Measurements from ENCODE around the gene CCR9. TPM values are rescaled to one million over a fixed set of nuclear protein-coding genes. Genes with fewer than 3 reads are reported as not detected.

CCR9 gene
- total RNA-seq, 2 experiments from 2014 or later = 0.32 TPM; not detected in 1

GRCh38 chr3:45951946-45952345 is 65.6 kb downstream of the CCR9 start:
- H3K9me3 ChIP-seq (ENCODE audit: low read length) = no peaks in the 10 kb centered on the region
- no peak overlapping the region for H2AFZ ChIP-seq (ENCODE audit: low read length)
- ChIA-PET POLR2A (no interaction called here), CTCF (ENCODE audit: unreplicated experiment) (no interaction called here)
- H3K4me3 ChIP-seq (ENCODE audit: low read depth, low read length, poor library complexity, severe bottlenecking) = no peak overlapping the region
- DNase-seq (ENCODE audit: low spot score) = no peak
- no peaks in the 10 kb centered on the region for H3K4me1 ChIP-seq (ENCODE audit: insufficient read depth, low read length, poor library complexity, severe bottlenecking)
- H3K9me2 ChIP-seq (ENCODE audit: insufficient read depth, low read length) = no peaks in the 10 kb centered on the region
- no TSS peak for BruUV-seq (replicated peaks)
- peaks cover 97% of the 10 kb centered on the region for H3K36me3 ChIP-seq (ENCODE audit: insufficient read depth, low read length)
- no peak overlapping the region for H3K4me2 ChIP-seq (ENCODE audit: low read length)
- TF ChIP-seq CTCF (conservative IDR thresholded peaks at IDR 0.05; ENCODE audit: low read length) = no peak
- no peak for TF ChIP-seq EZH2phosphoT487 (IDR thresholded peaks at IDR 0.05; ENCODE audit: borderline replicate concordance, low read depth, low read length)
- intact Hi-C loops (cut with micrococcal nuclease; ENCODE audit: unreplicated experiment) = no loop called here
- no peak overlapping the region for H3K27ac ChIP-seq (ENCODE audit: low read depth, low read length, poor library complexity, severe bottlenecking)
- H4K20me1 ChIP-seq (ENCODE audit: insufficient read depth, low read length) = no peaks in the 10 kb centered on the region
- H3K79me2 ChIP-seq (ENCODE audit: insufficient read depth, low read depth, low read length) = no peaks in the 10 kb centered on the region

- BruUV-seq (replicated peaks) = no TSS peak
- intact Hi-C loops (cut with micrococcal nuclease; ENCODE audit: unreplicated experiment) = no loop called here
- Histone ChIP-seq H3K9me2 (ENCODE audit: insufficient read depth, low read length) (no peaks in the 10 kb centered on the region), H3K9me3 (ENCODE audit: low read length) (no peaks in the 10 kb centered on the region), H2AFZ (ENCODE audit: low read length) (no peak overlapping the region), H4K20me1 (ENCODE audit: insufficient read depth, low read length) (no peaks in the 10 kb centered on the region), H3K4me1 (ENCODE audit: insufficient read depth, low read length, poor library complexity, severe bottlenecking) (no peaks in the 10 kb centered on the region), H3K36me3 (ENCODE audit: insufficient read depth, low read length) (peaks cover 97% of the 10 kb centered on the region), H3K79me2 (ENCODE audit: insufficient read depth, low read depth, low read length) (no peaks in the 10 kb centered on the region), H3K4me3 (ENCODE audit: low read depth, low read length, poor library complexity, severe bottlenecking) (no peak overlapping the region), H3K27ac (ENCODE audit: low read depth, low read length, poor library complexity, severe bottlenecking) (no peak overlapping the region), H3K4me2 (ENCODE audit: low read length) (no peak overlapping the region)
- no peak for DNase-seq (ENCODE audit: low spot score)
- TF ChIP-seq EZH2phosphoT487 (IDR thresholded peaks at IDR 0.05; ENCODE audit: borderline replicate concordance, low read depth, low read length) (no peak), CTCF (conservative IDR thresholded peaks at IDR 0.05; ENCODE audit: low read length) (no peak)
- CTCF ChIA-PET (ENCODE audit: unreplicated experiment) = no interaction called here
- POLR2A ChIA-PET = no interaction called here
Observed at GRCh38 chr3:45952456-45952855, 66.1 kb downstream of the CCR9 start.

Small RNA genes within 50 kb of the gene (small RNA-seq; reads per million reads assigned to genes)
- not detected for gene RF00019

Other genes starting within 250 kb of the CCR9 start
- gene SACM1L, start 197.1 kb upstream of the CCR9 start, total RNA-seq (2014; rRNA removed; shearing (Covaris generic)) = 35.5 and 35.9 TPM in 2 replicates
- 54.9 and 59.4 TPM in 2 replicates for gene SACM1L, start 197.1 kb upstream of the CCR9 start, total RNA-seq (2022)
- gene SLC6A20, start 90.0 kb upstream of the CCR9 start, total RNA-seq (2014; rRNA removed; shearing (Covaris generic)) = not detected in 2 replicates
- gene SLC6A20, start 90.0 kb upstream of the CCR9 start, total RNA-seq (2022) = not detected in 2 replicates
- gene LZTFL1, start 44.4 kb upstream of the CCR9 start, total RNA-seq (2014; rRNA removed; shearing (Covaris generic)) = 3.2 and 4.5 TPM in 2 replicates
- gene LZTFL1, start 44.4 kb upstream of the CCR9 start, total RNA-seq (2022) = 8.7 and 9.7 TPM in 2 replicates
- gene CXCR6, start 56.9 kb downstream of the CCR9 start, total RNA-seq (2014; rRNA removed; shearing (Covaris generic)) = not detected in 2 replicates
- not detected in 2 replicates for gene CXCR6, start 56.9 kb downstream of the CCR9 start, total RNA-seq (2022)
- gene FYCO1, start 109.3 kb downstream of the CCR9 start, total RNA-seq (2014; rRNA removed; shearing (Covaris generic)) = 7.0 and 9.4 TPM in 2 replicates
- 15.2 and 15.9 TPM in 2 replicates for gene FYCO1, start 109.3 kb downstream of the CCR9 start, total RNA-seq (2022)
- gene XCR1, start 140.9 kb downstream of the CCR9 start, total RNA-seq (2014; rRNA removed; shearing (Covaris generic)) = not detected in 2 replicates
- not detected in 2 replicates for gene XCR1, start 140.9 kb downstream of the CCR9 start, total RNA-seq (2022)

Measured in OCI-LY7 (cell line).